ENCODE data around the gene SPECC1. TPM values are rescaled to one million over a fixed set of nuclear protein-coding genes. Genes with fewer than 3 reads are reported as not detected.

SPECC1 gene
- total RNA-seq, 1 donor from 2014 or later, result 31.0 TPM

DNA sequence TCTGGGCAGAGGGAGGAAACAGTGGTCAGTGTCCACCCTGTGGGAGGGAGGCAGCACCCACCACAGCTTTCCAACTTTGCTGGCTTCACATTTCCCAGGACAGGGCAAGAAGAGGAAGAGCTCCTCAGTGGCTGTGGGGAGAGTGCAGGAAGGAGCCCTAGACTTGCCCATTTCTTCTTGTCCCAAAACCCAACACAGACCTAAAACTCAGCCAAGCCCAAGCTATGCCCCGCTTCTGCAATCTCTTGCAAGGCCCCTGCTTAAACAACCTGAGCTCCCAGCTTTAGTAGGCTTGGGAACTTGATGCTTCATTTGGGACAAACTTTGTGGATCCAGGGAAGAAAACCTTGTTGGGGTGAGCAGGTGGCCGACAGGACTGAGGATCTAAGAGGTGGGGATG, 284.3 kb downstream of the SPECC1 start:
- H3K27ac ChIP-seq, result no peak overlapping the region
- no peak for ATAC-seq
- intact Hi-C loops (cut with DNase I), result no loop called here

DNA sequence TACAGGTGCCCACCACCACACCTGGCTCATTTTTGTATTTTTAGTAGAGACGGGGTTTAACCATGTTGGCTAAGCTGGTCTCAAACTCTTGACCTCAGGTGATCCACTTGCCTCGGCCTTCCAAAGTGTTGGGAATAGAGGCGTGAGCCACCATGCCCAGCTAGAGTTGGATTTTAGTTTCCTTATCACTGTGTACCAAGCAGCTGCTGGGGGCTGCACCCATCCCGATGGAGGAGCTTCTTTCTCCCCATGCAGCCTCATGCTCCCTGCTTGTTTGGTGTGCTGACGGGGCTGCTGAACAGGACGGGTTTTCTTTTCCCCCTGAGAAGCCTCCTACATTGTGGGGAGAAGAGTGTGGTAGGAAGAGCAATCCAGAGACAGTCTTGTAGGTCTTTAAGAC, 285.0 kb downstream of the SPECC1 start:
- no peak for DNase-seq

More for the DNA sequence above, 284.3 kb downstream of the SPECC1 start:
- H3K27me3 ChIP-seq, result no peaks in the 10 kb centered on the region
- H3K9me3 ChIP-seq, result no peaks in the 10 kb centered on the region
- no peaks in the 10 kb centered on the region for H3K4me1 ChIP-seq
- TF ChIP-seq, protein P1, sequence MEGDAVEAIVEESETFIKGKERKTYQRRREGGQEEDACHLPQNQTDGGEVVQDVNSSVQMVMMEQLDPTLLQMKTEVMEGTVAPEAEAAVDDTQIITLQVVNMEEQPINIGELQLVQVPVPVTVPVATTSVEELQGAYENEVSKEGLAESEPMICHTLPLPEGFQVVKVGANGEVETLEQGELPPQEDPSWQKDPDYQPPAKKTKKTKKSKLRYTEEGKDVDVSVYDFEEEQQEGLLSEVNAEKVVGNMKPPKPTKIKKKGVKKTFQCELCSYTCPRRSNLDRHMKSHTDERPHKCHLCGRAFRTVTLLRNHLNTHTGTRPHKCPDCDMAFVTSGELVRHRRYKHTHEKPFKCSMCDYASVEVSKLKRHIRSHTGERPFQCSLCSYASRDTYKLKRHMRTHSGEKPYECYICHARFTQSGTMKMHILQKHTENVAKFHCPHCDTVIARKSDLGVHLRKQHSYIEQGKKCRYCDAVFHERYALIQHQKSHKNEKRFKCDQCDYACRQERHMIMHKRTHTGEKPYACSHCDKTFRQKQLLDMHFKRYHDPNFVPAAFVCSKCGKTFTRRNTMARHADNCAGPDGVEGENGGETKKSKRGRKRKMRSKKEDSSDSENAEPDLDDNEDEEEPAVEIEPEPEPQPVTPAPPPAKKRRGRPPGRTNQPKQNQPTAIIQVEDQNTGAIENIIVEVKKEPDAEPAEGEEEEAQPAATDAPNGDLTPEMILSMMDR (IDR thresholded peaks at IDR 0.05), result no peak
- no peak overlapping the region for H3K4me3 ChIP-seq
- no peak for DNase-seq
- H3K36me3 ChIP-seq, result no peaks in the 10 kb centered on the region

DNA sequence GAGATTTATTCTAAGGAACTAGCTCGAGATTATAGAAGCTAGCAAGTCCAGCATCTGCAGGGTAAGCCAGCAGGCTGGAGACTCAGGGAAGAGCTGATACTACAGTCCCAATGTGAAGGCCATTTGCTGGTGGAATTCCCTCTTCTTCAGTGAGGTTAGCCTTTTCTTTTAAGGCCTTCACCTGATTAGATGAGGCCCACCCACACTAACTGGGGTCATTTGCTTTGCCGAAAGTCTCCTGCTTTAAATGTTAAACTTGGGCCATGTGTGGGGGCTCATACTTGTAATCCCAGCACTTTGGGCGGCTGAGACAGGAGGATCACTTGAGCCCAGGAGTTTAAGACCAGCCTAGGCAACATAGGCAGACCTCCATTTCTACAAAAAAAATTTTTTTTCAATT, 289.9 kb downstream of the SPECC1 start:
- Histone ChIP-seq H3K36me3 (no peaks in the 10 kb centered on the region), H3K27ac (no peak overlapping the region), H3K4me1 (no peaks in the 10 kb centered on the region), H3K4me3 (no peak overlapping the region), H3K27me3 (no peaks in the 10 kb centered on the region), H3K9me3 (no peaks in the 10 kb centered on the region)
- intact Hi-C loops (cut with DNase I), result no loop called here
- no peak for DNase-seq
- no peak for ATAC-seq
- TF ChIP-seq, protein P1 (IDR thresholded peaks at IDR 0.05), result no peak

More for the DNA sequence above, 285.0 kb downstream of the SPECC1 start:
- Histone ChIP-seq H3K4me1 (no peaks in the 10 kb centered on the region), H3K36me3 (no peaks in the 10 kb centered on the region), H3K27me3 (no peaks in the 10 kb centered on the region), H3K4me3 (no peak overlapping the region), H3K27ac (no peak overlapping the region), H3K9me3 (no peaks in the 10 kb centered on the region)
- intact Hi-C loops (cut with DNase I), result no loop called here
- no peak for ATAC-seq
- TF ChIP-seq, protein P1 (IDR thresholded peaks at IDR 0.05), result no peak

DNA sequence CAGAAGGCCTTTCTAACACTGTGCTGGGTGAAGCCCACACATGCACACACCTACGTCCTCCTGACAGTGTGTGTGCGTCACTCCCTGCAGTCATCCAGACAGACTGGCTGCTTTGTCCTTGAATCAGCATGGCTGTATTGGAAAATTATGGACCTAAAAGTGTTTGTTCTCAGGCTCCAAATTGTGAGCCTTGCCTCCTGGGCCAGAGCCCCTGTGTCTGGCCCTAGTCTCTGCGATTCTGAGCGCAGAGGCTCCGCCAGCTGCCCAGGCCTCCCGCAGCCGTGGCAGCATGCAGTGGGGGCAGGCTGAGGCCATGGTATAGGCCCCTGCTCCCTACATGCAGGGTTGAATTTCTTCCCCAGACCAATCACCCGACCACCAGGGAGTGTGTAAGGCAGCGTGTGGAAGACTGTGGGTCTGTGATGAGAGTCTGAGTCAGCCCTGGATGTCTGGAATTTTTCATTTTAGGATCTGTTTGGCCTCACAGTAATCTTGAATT, 291.3 kb downstream of the SPECC1 start:
- Histone ChIP-seq H3K4me3 (no peak overlapping the region), H3K9me3 (no peaks in the 10 kb centered on the region), H3K4me1 (no peaks in the 10 kb centered on the region), H3K36me3 (no peaks in the 10 kb centered on the region), H3K27ac (no peak overlapping the region), H3K27me3 (no peaks in the 10 kb centered on the region)
- no peak for ATAC-seq
- no peak for DNase-seq
- intact Hi-C loops (cut with DNase I), result no loop called here
- TF ChIP-seq, protein P1 (IDR thresholded peaks at IDR 0.05), result no peak

DNA sequence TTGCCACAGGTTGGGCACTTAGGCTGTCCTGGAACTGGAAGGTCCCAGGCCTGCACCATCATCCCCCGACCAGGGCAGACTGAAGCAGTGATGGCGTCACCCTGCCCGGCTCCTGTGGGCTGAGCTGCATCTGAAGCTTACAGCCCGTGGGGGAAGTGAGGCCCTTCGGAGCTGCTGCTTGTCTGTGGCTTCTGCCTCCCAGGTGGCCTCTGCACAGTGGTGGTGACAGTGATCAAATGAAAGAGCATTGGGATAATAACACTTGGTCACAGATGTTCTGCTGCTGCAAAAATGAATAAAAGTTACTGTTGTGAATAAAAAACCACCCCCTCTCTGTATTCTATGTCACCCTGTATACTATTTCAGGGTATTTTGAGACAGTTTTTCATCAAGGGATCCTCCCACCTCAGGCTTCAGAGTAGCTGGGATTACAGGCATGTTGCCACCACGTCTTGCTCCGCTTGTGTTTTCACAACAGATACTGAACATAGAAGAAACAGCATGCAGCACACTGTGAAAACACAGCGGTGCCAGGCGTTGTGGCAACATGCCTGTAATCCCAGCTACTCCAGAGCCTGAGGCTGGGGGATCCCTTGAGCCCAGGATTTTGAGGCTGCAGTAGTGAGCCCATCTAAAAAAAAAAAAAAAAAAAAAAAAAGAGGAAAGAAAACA, 293.2 kb downstream of the SPECC1 start:
- intact Hi-C loops (cut with DNase I), result no loop called here
- Histone ChIP-seq H3K36me3 (no peaks in the 10 kb centered on the region), H3K4me3 (no peak overlapping the region), H3K27ac (no peak overlapping the region), H3K9me3 (peaks cover 10% of the 10 kb centered on the region), H3K4me1 (no peaks in the 10 kb centered on the region), H3K27me3 (no peaks in the 10 kb centered on the region)
- no peak for ATAC-seq
- DNase-seq, result no peak
- TF ChIP-seq, protein P1 (IDR thresholded peaks at IDR 0.05), result no peak
